ENCODE results near the gene YDJC.

- TF ChIP-seq SUZ12 (IDR thresholded peaks at IDR 0.05; ENCODE audit: extremely low read depth, insufficient read depth, insufficient read length) (no peak), YY1 (IDR thresholded peaks at IDR 0.05; ENCODE audit: insufficient read depth, insufficient read length) (no peak), ZNF274 (IDR thresholded peaks at IDR 0.05; ENCODE audit: low read depth, low read length) (no peak)
These were observed 23.0 kb upstream of the YDJC start for GRCh38 chr22:21652547-21653545.

All from NT2/D1 (cell line).